Measurements from ENCODE around the gene CIT.

Gene CIT

DNA sequence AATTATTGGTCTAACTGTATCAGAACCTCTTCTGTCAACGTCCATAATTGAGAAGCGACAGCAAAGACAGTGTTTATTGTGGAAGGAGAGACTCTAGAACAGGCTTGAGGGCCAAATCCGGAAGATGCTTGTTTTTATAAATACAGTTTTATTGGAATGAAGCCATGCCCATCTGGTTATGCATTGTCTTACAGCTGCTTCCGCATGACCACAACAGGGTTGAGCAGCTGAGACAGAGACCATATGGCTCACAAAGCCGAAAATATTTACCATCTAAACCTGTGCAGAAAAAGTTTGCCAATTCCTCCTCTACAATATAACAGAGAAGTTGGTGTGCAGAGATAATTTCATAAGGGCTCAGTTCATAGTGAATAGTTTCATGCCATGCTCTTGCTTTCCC lies 184.7 kb downstream of the CIT start:
- DNase-seq: no peak

- no peak for DNase-seq
These were observed 185.8 kb downstream of the CIT start for GRCh38 chr12:119691202-119691810.

- DNase-seq: no peak
These were observed 187.1 kb downstream of the CIT start for GRCh38 chr12:119689935-119690500.

DNA sequence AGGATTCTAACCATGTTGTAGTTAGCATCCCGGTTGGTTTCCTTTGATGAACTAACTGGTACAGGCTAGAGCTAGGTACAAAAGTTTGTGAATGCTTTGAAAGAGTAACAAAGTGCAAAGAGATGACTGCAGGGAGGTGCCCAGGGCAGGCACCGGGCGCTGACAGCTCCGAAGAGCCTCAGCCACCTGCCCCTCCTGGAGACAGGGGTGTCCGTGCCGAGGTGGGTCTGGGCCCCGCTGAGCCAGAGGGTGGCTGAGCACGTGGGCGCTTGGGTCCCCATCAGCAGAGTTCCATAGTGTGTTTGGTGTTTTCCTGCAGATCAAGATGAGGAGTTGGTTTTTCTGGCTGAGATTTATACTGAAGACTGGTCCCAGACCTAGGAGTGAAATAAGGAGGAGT lies 189.2 kb downstream of the CIT start:
- no peak for DNase-seq

GRCh38 chr12:119687406-119687805 lies 189.7 kb downstream of the CIT start:
- no peak for DNase-seq

DNA sequence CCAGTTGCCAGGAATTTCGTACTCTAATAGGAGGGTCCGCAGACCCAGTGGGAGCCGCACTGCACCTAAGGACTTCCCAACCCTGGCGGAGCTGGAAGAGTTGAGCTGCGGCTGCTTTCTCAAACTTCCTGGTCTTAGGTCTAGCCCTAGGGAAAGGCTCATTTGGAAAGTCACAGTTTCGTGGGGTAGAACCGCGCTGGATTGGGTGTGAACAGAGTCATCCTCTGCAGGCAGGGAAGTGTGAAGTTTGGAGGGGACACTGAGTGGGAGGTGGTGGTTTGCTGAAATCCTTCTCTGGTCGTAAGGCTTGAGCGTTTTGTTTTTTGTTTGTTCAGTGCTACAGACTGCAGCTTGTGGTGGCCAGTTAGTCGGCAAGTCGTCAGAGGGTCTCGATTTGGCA lies 190.3 kb downstream of the CIT start:
- no peak for DNase-seq

DNA sequence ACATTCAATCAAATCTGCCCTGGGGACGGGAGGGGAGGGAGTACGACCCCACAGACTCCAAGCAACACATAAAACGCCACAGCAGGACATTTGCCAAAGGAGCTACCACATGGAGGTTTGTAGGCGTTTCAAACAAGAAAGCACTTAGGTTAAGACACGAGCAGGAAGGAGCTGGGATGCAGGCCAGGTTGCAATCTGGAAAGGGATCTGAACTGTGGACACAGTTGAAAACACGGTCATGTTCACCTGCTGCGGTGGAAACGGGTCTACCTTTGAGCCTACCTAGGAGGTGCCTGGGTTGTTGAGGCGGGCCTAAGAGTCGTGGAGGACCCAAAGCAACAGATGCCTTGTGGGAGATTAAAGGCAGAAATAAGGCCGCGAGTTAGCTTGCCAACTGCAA lies 190.8 kb downstream of the CIT start:
- DNase-seq: no peak

DNA sequence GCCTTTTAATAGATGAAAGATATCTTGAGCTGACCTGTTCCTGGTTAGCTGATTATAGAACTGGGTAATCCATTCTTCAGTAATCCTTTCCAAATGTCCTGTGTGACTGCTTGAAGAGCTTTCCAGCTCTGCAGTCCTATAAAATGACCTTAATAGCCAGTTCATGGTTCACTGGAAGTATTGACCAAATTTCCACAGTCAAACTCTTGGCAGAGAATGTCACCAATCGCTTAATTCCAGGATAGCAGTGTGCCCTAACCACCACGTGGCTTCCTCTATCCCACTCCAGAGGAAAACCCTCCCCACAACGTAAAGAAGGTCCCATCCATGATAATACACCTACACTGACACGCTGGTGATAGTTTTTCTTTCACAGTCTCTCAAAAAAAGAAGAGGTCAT lies 191.7 kb downstream of the CIT start:
- DNase-seq: no peak

DNA sequence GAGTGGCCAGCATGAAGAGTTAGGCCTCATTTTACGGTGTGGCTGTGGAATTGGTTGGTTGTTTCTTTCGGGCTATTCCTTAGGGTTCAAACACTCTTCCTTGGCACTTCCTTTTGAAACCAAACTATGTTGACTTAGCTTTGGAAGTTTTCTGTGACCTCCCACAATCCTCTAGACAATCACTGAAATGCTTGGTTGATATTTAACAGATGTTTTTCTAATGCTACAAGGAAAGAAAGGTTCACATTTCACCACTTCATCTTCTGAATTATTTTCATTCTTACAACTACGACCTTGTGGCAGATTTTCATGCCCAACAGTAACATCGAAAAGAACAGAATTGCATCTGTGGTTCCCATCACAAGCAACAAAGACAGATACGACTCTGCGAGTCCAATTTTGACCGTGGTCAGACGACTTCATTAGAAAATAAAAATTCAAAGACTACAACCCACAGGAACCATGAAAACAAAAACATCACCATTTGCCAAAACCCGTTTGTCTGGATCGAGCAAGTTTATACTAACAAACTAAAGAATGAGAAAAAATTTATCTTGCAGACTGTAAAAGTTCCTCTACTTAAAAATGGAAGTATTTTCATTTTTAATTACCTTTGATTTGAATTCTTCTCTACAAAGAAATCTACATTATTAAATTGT lies 192.3 kb downstream of the CIT start:
- no peak for DNase-seq

DNA sequence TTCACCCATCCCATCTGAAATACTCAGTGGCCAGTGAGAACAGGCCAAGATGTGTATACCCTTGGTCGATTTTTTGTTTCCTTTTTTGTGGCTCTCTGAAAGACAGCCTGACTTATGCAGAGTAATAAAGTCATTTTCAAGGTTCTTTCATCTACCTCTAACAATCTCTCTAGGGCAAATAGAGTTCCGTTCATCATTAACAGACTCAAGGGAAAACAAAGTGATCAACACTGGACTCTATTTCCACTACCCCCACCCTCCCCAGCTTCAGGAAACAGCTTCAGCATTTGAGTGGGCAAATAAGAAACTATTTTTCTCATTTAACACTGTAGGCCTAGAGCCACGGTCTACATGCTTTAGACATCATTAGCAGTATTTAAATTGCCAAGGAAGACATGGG lies 193.3 kb downstream of the CIT start:
- no peak for DNase-seq

- DNase-seq: no peak
These were observed 193.7 kb downstream of the CIT start for GRCh38 chr12:119683413-119683812.

DNA sequence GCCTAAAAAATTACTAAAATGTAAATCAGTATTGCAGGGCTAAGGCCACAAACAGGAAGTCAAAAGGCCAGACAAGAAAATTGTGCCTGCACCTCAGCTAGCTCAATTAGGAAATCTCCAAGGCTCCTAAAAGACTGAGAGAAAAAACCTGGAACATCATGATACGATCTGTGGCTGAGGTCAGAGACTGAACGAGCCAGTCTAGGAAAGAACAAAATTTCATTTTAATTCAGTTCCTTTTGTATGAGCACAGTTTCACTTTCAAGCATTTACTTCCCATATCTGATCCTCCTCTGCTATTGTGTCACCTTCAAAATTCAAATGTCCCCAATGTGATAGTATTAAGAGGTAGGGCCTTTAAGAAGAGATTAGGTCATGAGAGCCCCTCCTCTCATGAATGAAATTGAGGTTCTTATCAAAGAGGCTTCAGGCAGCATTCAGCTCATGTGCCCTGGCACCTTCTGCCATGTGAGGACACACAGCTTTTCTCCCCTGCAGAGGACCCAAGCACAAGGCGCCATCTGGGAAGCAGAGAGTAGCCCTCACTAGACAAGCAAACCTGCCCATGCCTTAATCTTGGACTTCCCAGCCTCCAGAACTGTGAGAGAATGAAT lies 194.4 kb downstream of the CIT start:
- DNase-seq: peak; percentile 84

GRCh38 chr12:119681728-119682638 lies 195.1 kb downstream of the CIT start:
- DNase-seq: no peak

GRCh38 chr12:119681111-119681510 lies 196.0 kb downstream of the CIT start:
- no peak for DNase-seq

- no peak for DNase-seq
These were observed 197.6 kb downstream of the CIT start for GRCh38 chr12:119679490-119679889.

DNA sequence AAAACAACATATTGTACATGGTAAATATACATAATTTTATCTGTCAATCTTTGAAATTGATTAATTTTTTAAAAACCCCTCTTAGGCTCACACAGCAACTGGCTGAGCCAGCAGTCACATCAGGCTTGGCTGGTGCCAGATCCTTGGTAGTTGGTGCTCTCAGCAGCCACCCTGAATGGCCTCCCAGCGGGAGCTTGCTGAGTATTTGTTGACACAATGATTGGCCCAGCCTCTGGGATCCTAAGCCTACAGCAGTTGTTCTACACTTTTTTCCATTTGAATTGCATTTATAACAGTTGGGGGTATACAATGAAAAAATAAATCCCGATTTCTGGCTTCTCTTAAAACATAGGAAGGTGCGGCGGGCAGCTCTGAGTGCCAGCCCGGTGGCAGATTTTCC lies 198.0 kb downstream of the CIT start:
- DNase-seq: no peak

- DNase-seq: no peak
These were observed 198.7 kb downstream of the CIT start for GRCh38 chr12:119678459-119678858.

- no peak for DNase-seq
These were observed 200.5 kb downstream of the CIT start for GRCh38 chr12:119676573-119676972.

DNA sequence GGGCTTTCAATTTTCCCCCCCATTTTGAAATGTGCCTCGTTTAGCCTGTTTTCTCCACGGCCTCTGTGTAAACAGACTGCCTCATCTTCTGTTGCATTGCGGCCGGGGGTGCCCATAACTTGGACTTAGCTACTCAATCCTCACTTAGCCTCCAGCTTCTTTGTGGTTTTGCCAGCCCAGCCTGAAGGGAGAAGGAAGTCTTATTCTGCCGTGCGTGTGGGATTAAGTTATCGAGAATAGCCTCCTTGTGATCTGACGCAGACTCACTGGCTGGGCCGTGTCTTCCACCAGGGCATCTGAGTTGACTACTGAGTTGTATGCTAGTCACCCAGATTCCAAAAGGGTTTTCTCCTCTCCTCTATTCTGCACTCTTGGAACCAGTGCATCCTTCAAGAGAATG lies 201.1 kb downstream of the CIT start:
- DNase-seq: peak; percentile 77

- DNase-seq: no peak
These were observed 202.6 kb downstream of the CIT start for GRCh38 chr12:119674560-119674959.

DNA sequence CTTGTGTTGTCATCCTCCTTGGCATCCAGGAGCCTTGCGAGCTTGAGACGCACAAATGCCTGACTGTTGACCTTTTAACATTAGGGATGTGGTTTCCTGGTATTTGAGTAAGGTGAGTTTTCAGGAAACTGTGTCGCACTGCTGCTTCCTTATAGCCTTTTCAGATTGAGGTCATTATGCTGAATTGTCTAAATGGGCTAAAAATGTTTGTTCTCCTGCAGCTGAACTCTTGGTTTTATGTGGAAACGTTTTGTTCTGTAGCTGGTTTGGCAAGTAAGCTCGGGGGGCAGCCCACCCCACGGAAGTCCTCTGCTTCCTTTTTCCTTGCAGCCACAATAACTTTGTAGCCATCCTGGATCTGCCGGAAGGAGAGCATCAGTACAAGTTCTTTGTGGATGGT lies 203.5 kb downstream of the CIT start:
- DNase-seq: no peak

- no peak for DNase-seq
These were observed 204.9 kb downstream of the CIT start for GRCh38 chr12:119672194-119672593.

DNA sequence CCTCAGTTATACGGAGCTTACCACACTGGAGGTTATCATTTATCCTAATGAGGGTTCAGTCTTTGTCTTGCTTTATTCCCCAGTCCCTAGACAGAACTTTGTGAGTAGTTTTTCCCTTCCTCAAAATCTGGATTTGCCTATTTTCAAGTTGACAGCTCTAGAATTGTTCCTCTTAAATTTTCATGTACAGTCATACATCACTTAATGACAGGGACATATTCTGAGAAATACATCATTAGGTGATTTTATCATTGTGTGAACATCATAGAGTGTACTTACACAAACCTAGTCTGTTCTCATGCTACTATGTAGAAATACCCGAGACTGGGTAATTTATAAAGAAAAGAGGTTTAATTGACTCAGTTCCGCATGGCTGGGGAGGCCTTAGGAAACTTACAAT lies 206.1 kb downstream of the CIT start:
- no peak for DNase-seq
